Fibroblast of upper back skin (primary cell): ENCODE data around the gene ENPP7.

Experiments used
- DNase-seq: peaks from one replicate; pipeline ENCODE4 v3.0.0-alpha.2; 2013

Gene ENPP7

GRCh38 chr17:79704691-79705090 is 26.1 kb upstream of the ENPP7 start:
- no peak for DNase-seq

- DNase-seq = no peak
Observed at GRCh38 chr17:79705674-79706073, 25.1 kb upstream of the ENPP7 start.

- no peak for DNase-seq
Observed at GRCh38 chr17:79706931-79707850, 23.6 kb upstream of the ENPP7 start.

- peak; percentile 25 for DNase-seq
Observed at GRCh38 chr17:79707931-79708891, 22.5 kb upstream of the ENPP7 start.

- DNase-seq = no peak
Observed at GRCh38 chr17:79711715-79712305, 18.9 kb upstream of the ENPP7 start.

GRCh38 chr17:79713391-79713790 is 17.4 kb upstream of the ENPP7 start:
- DNase-seq = no peak

GRCh38 chr17:79714176-79715097 is 16.3 kb upstream of the ENPP7 start:
- no peak for DNase-seq

GRCh38 chr17:79715098-79715942 is 15.4 kb upstream of the ENPP7 start:
- no peak for DNase-seq

- no peak for DNase-seq
Observed at GRCh38 chr17:79715943-79716797, 14.6 kb upstream of the ENPP7 start.

- DNase-seq = no peak
Observed at GRCh38 chr17:79720705-79721292, 9.9 kb upstream of the ENPP7 start.

GRCh38 chr17:79721993-79722671 is 8.6 kb upstream of the ENPP7 start:
- no peak for DNase-seq

GRCh38 chr17:79722787-79723186 is 8.0 kb upstream of the ENPP7 start:
- DNase-seq = no peak

- peak; percentile 93 for DNase-seq
Observed at GRCh38 chr17:79728169-79728907, 2.4 kb upstream of the ENPP7 start.

- no peak for DNase-seq
Observed at GRCh38 chr17:79728908-79729471, 1.8 kb upstream of the ENPP7 start.

GRCh38 chr17:79729761-79730160 is 982 bp upstream of the ENPP7 start:
- no peak for DNase-seq

- DNase-seq = no peak
Observed at GRCh38 chr17:79730437-79730768, 340 bp upstream of the ENPP7 start.

- DNase-seq = no peak
Observed at GRCh38 chr17:79732254-79732653, 1.5 kb downstream of the ENPP7 start.
